Measurements from ENCODE around the gene CTAGE1. TPM values are rescaled to one million over a fixed set of nuclear protein-coding genes. Genes with fewer than 3 reads are reported as not detected.

Gene CTAGE1
- total RNA-seq, 1 donor from 2014 or later = not detected

GRCh38 chr18:22385718-22386117 lies 32.0 kb downstream of the CTAGE1 start:
- peak overlapping the region; percentile 8 for H3K27ac Mint-ChIP-seq (ENCODE audit: unreplicated experiment)
- no peak overlapping the region for H3K4me3 Mint-ChIP-seq (ENCODE audit: unreplicated experiment)
- DNase-seq (ENCODE audit: extremely low spot score, unreplicated experiment) = no peak
- H3K27me3 Mint-ChIP-seq (ENCODE audit: unreplicated experiment) = no peaks in the 10 kb centered on the region
- H3K36me3 Mint-ChIP-seq (ENCODE audit: unreplicated experiment) = no peaks in the 10 kb centered on the region
- no peak for TF ChIP-seq CTCF (IDR thresholded peaks at IDR 0.05)
- H3K9me3 Mint-ChIP-seq (ENCODE audit: unreplicated experiment) = no peaks in the 10 kb centered on the region
- peaks cover 8% of the 10 kb centered on the region for H3K4me1 Mint-ChIP-seq (ENCODE audit: unreplicated experiment)

GRCh38 chr18:22378672-22379282 lies 38.9 kb downstream of the CTAGE1 start:
- H3K36me3 Mint-ChIP-seq (ENCODE audit: unreplicated experiment) = no peaks in the 10 kb centered on the region
- no peak overlapping the region for H3K4me3 Mint-ChIP-seq (ENCODE audit: unreplicated experiment)
- peak; percentile 51 for TF ChIP-seq CTCF (IDR thresholded peaks at IDR 0.05)
- peaks cover 20% of the 10 kb centered on the region for H3K27me3 Mint-ChIP-seq (ENCODE audit: unreplicated experiment)
- no peak overlapping the region for H3K27ac Mint-ChIP-seq (ENCODE audit: unreplicated experiment)
- no peaks in the 10 kb centered on the region for H3K4me1 Mint-ChIP-seq (ENCODE audit: unreplicated experiment)
- H3K9me3 Mint-ChIP-seq (ENCODE audit: unreplicated experiment) = no peaks in the 10 kb centered on the region
- DNase-seq (ENCODE audit: extremely low spot score, unreplicated experiment) = no peak

DNA sequence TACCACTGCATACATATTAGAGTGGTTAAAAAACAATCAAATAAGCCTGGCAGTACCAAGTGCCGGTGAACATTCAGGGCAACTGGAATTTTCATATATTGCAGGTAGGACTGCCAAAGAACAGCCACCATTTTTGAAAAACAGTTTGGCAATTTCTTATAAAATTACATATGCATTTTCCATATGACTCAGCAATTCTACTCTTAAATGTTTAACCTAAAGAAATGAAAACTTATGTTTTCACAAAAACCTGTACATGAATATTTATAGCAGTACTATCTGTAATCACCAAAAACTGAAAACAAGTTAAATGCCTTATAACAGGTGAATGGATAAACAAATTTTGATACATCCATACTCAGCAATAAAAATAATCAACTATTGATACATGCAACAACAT lies 39.9 kb downstream of the CTAGE1 start:
- H3K27ac Mint-ChIP-seq (ENCODE audit: unreplicated experiment) = no peak overlapping the region
- H3K4me3 Mint-ChIP-seq (ENCODE audit: unreplicated experiment) = no peak overlapping the region
- no peak for DNase-seq (ENCODE audit: extremely low spot score, unreplicated experiment)
- peaks cover 20% of the 10 kb centered on the region for H3K27me3 Mint-ChIP-seq (ENCODE audit: unreplicated experiment)
- TF ChIP-seq CTCF (IDR thresholded peaks at IDR 0.05) = no peak
- no peaks in the 10 kb centered on the region for H3K4me1 Mint-ChIP-seq (ENCODE audit: unreplicated experiment)
- H3K9me3 Mint-ChIP-seq (ENCODE audit: unreplicated experiment) = peaks cover 3% of the 10 kb centered on the region
- H3K36me3 Mint-ChIP-seq (ENCODE audit: unreplicated experiment) = no peaks in the 10 kb centered on the region

GRCh38 chr18:22370414-22370813 lies 47.3 kb downstream of the CTAGE1 start:
- no peak for TF ChIP-seq CTCF (IDR thresholded peaks at IDR 0.05)
- Mint-ChIP-seq H3K36me3 (ENCODE audit: unreplicated experiment) (no peaks in the 10 kb centered on the region), H3K4me1 (ENCODE audit: unreplicated experiment) (no peaks in the 10 kb centered on the region), H3K27ac (ENCODE audit: unreplicated experiment) (no peak overlapping the region), H3K4me3 (ENCODE audit: unreplicated experiment) (no peak overlapping the region), H3K27me3 (ENCODE audit: unreplicated experiment) (peaks cover 15% of the 10 kb centered on the region), H3K9me3 (ENCODE audit: unreplicated experiment) (peaks cover 6% of the 10 kb centered on the region)
- DNase-seq (ENCODE audit: extremely low spot score, unreplicated experiment) = no peak

DNA sequence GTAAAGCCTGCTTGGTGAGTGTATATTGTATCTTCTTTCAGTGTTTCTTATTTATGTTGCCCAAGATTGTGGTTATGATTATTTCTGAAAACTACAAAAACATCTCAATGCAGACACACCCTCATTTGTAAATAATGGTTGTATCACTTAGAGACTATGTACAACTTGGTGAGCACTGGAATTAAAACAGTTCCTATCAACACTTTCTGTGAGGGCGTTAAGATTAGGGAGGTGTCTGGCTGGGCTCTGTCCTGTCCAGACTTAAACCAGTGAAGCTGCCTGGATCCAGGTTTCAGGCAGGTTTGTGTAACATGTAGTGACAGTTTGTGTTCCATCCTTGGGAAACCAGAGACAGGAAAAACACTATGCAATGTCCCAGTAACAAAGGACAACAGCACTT lies 49.7 kb downstream of the CTAGE1 start:
- no peaks in the 10 kb centered on the region for H3K4me1 Mint-ChIP-seq (ENCODE audit: unreplicated experiment)
- TF ChIP-seq CTCF (IDR thresholded peaks at IDR 0.05) = no peak
- H3K27ac Mint-ChIP-seq (ENCODE audit: unreplicated experiment) = no peak overlapping the region
- H3K9me3 Mint-ChIP-seq (ENCODE audit: unreplicated experiment) = peaks cover 6% of the 10 kb centered on the region
- DNase-seq (ENCODE audit: extremely low spot score, unreplicated experiment) = no peak
- no peaks in the 10 kb centered on the region for H3K36me3 Mint-ChIP-seq (ENCODE audit: unreplicated experiment)
- H3K4me3 Mint-ChIP-seq (ENCODE audit: unreplicated experiment) = no peak overlapping the region
- peaks cover 4% of the 10 kb centered on the region for H3K27me3 Mint-ChIP-seq (ENCODE audit: unreplicated experiment)

Data from osteocyte (in vitro differentiated cells).